Neutrophil (primary cell): ENCODE data around the gene SEC31B.

Experiments used
- H3K27ac ChIP-seq: fragments of 200-600 bp; sonication (generic); 2 replicates; pipeline ENCODE4 v1.5.1; 2016; ENCODE audit warnings: mild to moderate bottlenecking, moderate library complexity
- H3K27me3 ChIP-seq: fragments of 200-600 bp; sonication (generic); 2 replicates; pipeline ENCODE4 v1.6.0; 2016; ENCODE audit warnings: mild to moderate bottlenecking
- H3K36me3 ChIP-seq: fragments of 200-600 bp; sonication (generic); 2 replicates; pipeline ENCODE4 v1.5.1; 2017
- H3K4me1 ChIP-seq, 2 experiments: fragments of 200-600 bp in 1 of 2; sonication (generic) in 1 of 2; 1 replicate in 1 of 2; 2 replicates in 1 of 2; pipeline versions ENCODE4 v1.5.1 to v1.6.1; 2013 to 2016; ENCODE audit warnings: low read depth in 1 of 2, low read length in 1 of 2, mild to moderate bottlenecking in 1 of 2, moderate library complexity in 1 of 2; ENCODE audit not compliant: control insufficient read depth in 1 of 2, insufficient read depth in 1 of 2
- H3K4me3 ChIP-seq, 2 experiments: fragments of 200-600 bp in 1 of 2; sonication (generic) in 1 of 2; 1 replicate in 1 of 2; 2 replicates in 1 of 2; pipeline ENCODE4 v1.5.1; 2013 to 2016; ENCODE audit warnings: low read depth in 1 of 2, low read length in 1 of 2, mild to moderate bottlenecking in 1 of 2, moderate library complexity in 1 of 2
- H3K9me3 ChIP-seq: fragments of 200-600 bp; sonication (generic); 2 replicates; pipeline ENCODE4 v1.5.1; 2016
- CTCF ChIP-seq: fragments of 200-600 bp; sonication (generic); IDR thresholded peaks from 2 replicates; pipeline ENCODE4 v1.5.1; 2016; ENCODE audit warnings: antibody characterized with exemption

The SEC31B gene

GRCh38 chr10:100553929-100554328 is 34.3 kb upstream of the SEC31B start:
- H3K27me3 ChIP-seq: no peaks in the 10 kb centered on the region
- H3K4me3 ChIP-seq: no peak overlapping the region
- no peaks in the 10 kb centered on the region for H3K4me1 ChIP-seq
- H3K27ac ChIP-seq: no peak overlapping the region
- no peaks in the 10 kb centered on the region for H3K9me3 ChIP-seq
- peaks cover 90% of the 10 kb centered on the region for H3K36me3 ChIP-seq
- TF ChIP-seq CTCF: no peak

- H3K27me3 ChIP-seq: no peaks in the 10 kb centered on the region
- no peak for TF ChIP-seq CTCF
- H3K9me3 ChIP-seq: no peaks in the 10 kb centered on the region
- H3K36me3 ChIP-seq: peaks cover 92% of the 10 kb centered on the region
- no peak overlapping the region for H3K4me3 ChIP-seq
- H3K4me1 ChIP-seq: no peaks in the 10 kb centered on the region
- no peak overlapping the region for H3K27ac ChIP-seq
Measured at GRCh38 chr10:100551738-100552137, 32.1 kb upstream of the SEC31B start.

- no peak for TF ChIP-seq CTCF
- Histone ChIP-seq H3K27me3 (no peaks in the 10 kb centered on the region), H3K27ac (no peak overlapping the region), H3K9me3 (no peaks in the 10 kb centered on the region), H3K36me3 (peaks cover 92% of the 10 kb centered on the region), H3K4me3 (no peak overlapping the region), H3K4me1 (no peaks in the 10 kb centered on the region)
Measured at GRCh38 chr10:100551196-100551595, 31.5 kb upstream of the SEC31B start.

- Histone ChIP-seq H3K9me3 (no peaks in the 10 kb centered on the region), H3K4me3 (no peak overlapping the region), H3K36me3 (peaks cover 99% of the 10 kb centered on the region), H3K27ac (no peak overlapping the region), H3K27me3 (no peaks in the 10 kb centered on the region), H3K4me1 (no peaks in the 10 kb centered on the region)
- no peak for TF ChIP-seq CTCF
Measured at GRCh38 chr10:100544950-100545349, 25.3 kb upstream of the SEC31B start.

GRCh38 chr10:100537475-100537874 is 17.8 kb upstream of the SEC31B start:
- Histone ChIP-seq H3K27ac (no peak overlapping the region), H3K27me3 (no peaks in the 10 kb centered on the region), H3K36me3 (peaks cover 50% of the 10 kb centered on the region), H3K4me3 (no peak overlapping the region), H3K4me1 (peaks cover 23 to 27% of the 10 kb centered on the region in 2 experiments), H3K9me3 (no peaks in the 10 kb centered on the region)
- no peak for TF ChIP-seq CTCF
